Activated naive CD4-positive, alpha-beta T cell treated with anti-CD3 and anti-CD28 coated beads, Interleukin-2, amount 50 U/mL, for 72 hours (primary cell): ENCODE data around the gene IRAG1. TPM values are rescaled to one million over a fixed set of nuclear protein-coding genes. Genes with fewer than 3 reads are reported as not detected.
"Not testable (repeated sequence)": the region's sequence is repeated elsewhere in the genome, so short reads cannot be mapped to it uniquely, and the experiment has no call there.

Experiments
- ATAC-seq, 2 donors: fragments of 150-1000 bp; cut with Tn5 transposase; 2 replicates each; pipeline ENCODE4 v1.10.0; 2021; ENCODE audit warnings: mild to moderate bottlenecking in 2 of 2, moderate library complexity in 2 of 2
- DNase-seq, 2 donors: peaks; one replicate each; pipeline ENCODE4 v3.0.0; 2021 to 2022; ENCODE audit warnings: low spot score in 2 of 2
- H3K27ac Mint-ChIP-seq, 2 donors: one replicate each; pipeline ENCODE4 v1.8.0; 2022; ENCODE audit warnings: mild to moderate bottlenecking in 2 of 2, mixed read lengths in 2 of 2
- H3K36me3 Mint-ChIP-seq, 2 donors: one replicate each; pipeline ENCODE4 v1.8.0; 2022; ENCODE audit warnings: mixed read lengths in 2 of 2
- H3K9me3 Mint-ChIP-seq, 2 donors: one replicate each; pipeline ENCODE4 v1.8.0; 2022; ENCODE audit warnings: mixed read lengths in 2 of 2
- total RNA-seq, 2 donors: library from RNA; stranded (reverse); gene quantifications; one replicate each; pipeline ENCODE4 v1.2.3, GENCODE V29; 2022

IRAG1 gene
- total RNA-seq, 2 donors from 2014 or later, result not detected

- Mint-ChIP-seq H3K36me3 (no peaks in the 10 kb centered on the region), H3K9me3 (no peaks in the 10 kb centered on the region), H3K27ac (no peak overlapping the region)
- no peak for DNase-seq
- ATAC-seq, result no peak
Observed at GRCh38 chr11:10716122-10716521, 22.6 kb upstream of the IRAG1 start.

- ATAC-seq, result no peak
- DNase-seq, result no peak
- H3K9me3 Mint-ChIP-seq, result no peaks in the 10 kb centered on the region
- no peak overlapping the region for H3K27ac Mint-ChIP-seq
- H3K36me3 Mint-ChIP-seq, result no peaks in the 10 kb centered on the region
Observed at GRCh38 chr11:10715571-10715970, 22.0 kb upstream of the IRAG1 start.

- Mint-ChIP-seq H3K36me3 (no peaks in the 10 kb centered on the region), H3K9me3 (no peaks in the 10 kb centered on the region), H3K27ac (no peak overlapping the region)
- no peak for DNase-seq
- no peak for ATAC-seq
Observed at GRCh38 chr11:10709299-10710086, 15.9 kb upstream of the IRAG1 start.

- Mint-ChIP-seq H3K9me3 (no peaks in the 10 kb centered on the region), H3K36me3 (no peaks in the 10 kb centered on the region), H3K27ac (no peak overlapping the region)
- ATAC-seq (no peak), DNase-seq (no peak)
Observed at GRCh38 chr11:10708131-10708530, 14.6 kb upstream of the IRAG1 start.

GRCh38 chr11:10701982-10702381 is 8.4 kb upstream of the IRAG1 start:
- H3K9me3 Mint-ChIP-seq, result no peaks in the 10 kb centered on the region
- H3K36me3 Mint-ChIP-seq, result peaks cover 0 to 7% of the 10 kb centered on the region in 2 donors
- ATAC-seq (no peak), DNase-seq (no peak)
- no peak overlapping the region for H3K27ac Mint-ChIP-seq

- ATAC-seq (no peak), DNase-seq (no peak)
- no peaks in the 10 kb centered on the region for H3K9me3 Mint-ChIP-seq
- H3K36me3 Mint-ChIP-seq, result peaks cover 0 to 7% of the 10 kb centered on the region in 2 donors
- H3K27ac Mint-ChIP-seq, result no peak overlapping the region
Observed at GRCh38 chr11:10699072-10699471, 5.5 kb upstream of the IRAG1 start.

GRCh38 chr11:10697323-10697620 is 3.7 kb upstream of the IRAG1 start:
- H3K27ac Mint-ChIP-seq, result no peak overlapping the region
- H3K36me3 Mint-ChIP-seq, result peaks cover 0 to 7% of the 10 kb centered on the region in 2 donors
- H3K9me3 Mint-ChIP-seq, result no peaks in the 10 kb centered on the region
- ATAC-seq (no peak), DNase-seq (no peak)

- Mint-ChIP-seq H3K9me3 (no peaks in the 10 kb centered on the region), H3K36me3 (peaks cover 0 to 7% of the 10 kb centered on the region in 2 donors), H3K27ac (no peak overlapping the region)
- DNase-seq (no peak), ATAC-seq (no peak)
Observed at GRCh38 chr11:10696468-10697322, 3.1 kb upstream of the IRAG1 start.

- H3K27ac Mint-ChIP-seq, result no peak overlapping the region
- DNase-seq, result no peak
- no peaks in the 10 kb centered on the region for H3K9me3 Mint-ChIP-seq
- peaks cover 0 to 7% of the 10 kb centered on the region in 2 donors for H3K36me3 Mint-ChIP-seq
- no peak for ATAC-seq
Observed at GRCh38 chr11:10695833-10696232, 2.3 kb upstream of the IRAG1 start.

GRCh38 chr11:10694486-10695239 is 1.1 kb upstream of the IRAG1 start:
- Mint-ChIP-seq H3K36me3 (peaks cover 0 to 7% of the 10 kb centered on the region in 2 donors), H3K9me3 (no peaks in the 10 kb centered on the region)
- no peak for ATAC-seq

GRCh38 chr11:10692531-10693115 is 932 bp downstream of the IRAG1 start:
- DNase-seq (no peak), ATAC-seq (no peak)
- no peaks in the 10 kb centered on the region for H3K36me3 Mint-ChIP-seq
- H3K27ac Mint-ChIP-seq, result peak overlapping the region in 1 of 2 donors; percentile 14
- no peaks in the 10 kb centered on the region for H3K9me3 Mint-ChIP-seq

More at GRCh38 chr11:10694486-10695239, 1.1 kb upstream of the IRAG1 start:
- H3K27ac Mint-ChIP-seq, result no peak overlapping the region
- DNase-seq, result no peak

- Mint-ChIP-seq H3K27ac (no peak overlapping the region), H3K9me3 (no peaks in the 10 kb centered on the region), H3K36me3 (no peaks in the 10 kb centered on the region)
- ATAC-seq (peak in 1 of 2 donors; percentile 60), DNase-seq (no peak)
Observed at GRCh38 chr11:10688401-10688800, 5.2 kb downstream of the IRAG1 start.

- no peak for DNase-seq
- H3K27ac Mint-ChIP-seq, result no peak overlapping the region
- H3K9me3 Mint-ChIP-seq, result no peaks in the 10 kb centered on the region
- no peak for ATAC-seq
- no peaks in the 10 kb centered on the region for H3K36me3 Mint-ChIP-seq
Observed at GRCh38 chr11:10686311-10686710, 7.2 kb downstream of the IRAG1 start.

- H3K36me3 Mint-ChIP-seq, result no peaks in the 10 kb centered on the region
- DNase-seq, result no peak
- H3K27ac Mint-ChIP-seq, result no peak overlapping the region
- H3K9me3 Mint-ChIP-seq, result no peaks in the 10 kb centered on the region
- no peak for ATAC-seq
Observed at GRCh38 chr11:10683429-10683828, 10.1 kb downstream of the IRAG1 start.

GRCh38 chr11:10680956-10681487 is 12.5 kb downstream of the IRAG1 start:
- H3K9me3 Mint-ChIP-seq, result no peaks in the 10 kb centered on the region
- no peak for ATAC-seq
- H3K36me3 Mint-ChIP-seq, result no peaks in the 10 kb centered on the region
- no peak overlapping the region for H3K27ac Mint-ChIP-seq
- DNase-seq, result no peak

GRCh38 chr11:10680279-10680678 is 13.3 kb downstream of the IRAG1 start:
- H3K9me3 Mint-ChIP-seq, ATAC-seq, DNase-seq, H3K27ac Mint-ChIP-seq, H3K36me3 Mint-ChIP-seq: not testable (repeated sequence)
